Adrenal gland (tissue), 5 donors: ENCODE data around the gene CPTP.

Experiments
- CTCF ChIP-seq, 6 experiments: fragments of 450-650 bp in 4 of 6; fragments of 200-600 bp in 2 of 6; sonication (generic) in 1 of 6; IDR thresholded peaks; 1 replicate in 5 of 6; 2 replicates in 1 of 6; pipeline versions ENCODE4 v1.5.1 to v1.8.0; 2016 to 2021; ENCODE audit warnings: antibody characterized with exemption in 6 of 6, mild to moderate bottlenecking in 2 of 6, moderate library complexity in 1 of 6
- POLR2A ChIP-seq, 2 donors: fragments of 450-650 bp; IDR thresholded peaks; one replicate each; pipeline ENCODE4 v1.6.1; 2017; ENCODE audit warnings: antibody characterized with exemption in 2 of 2, mild to moderate bottlenecking in 2 of 2, moderate library complexity in 1 of 2
- donor health status: DM: no; HTN: no; CAD: no.

- TF ChIP-seq CTCF (IDR thresholded peaks at IDR 0.05) (no peak), POLR2A (IDR thresholded peaks at IDR 0.05) (no peak)
Observed at GRCh38 chr1:1327291-1327690, 2.7 kb downstream of the CPTP start.
